Measurements from ENCODE around the gene C16orf92.

The C16orf92 gene

GRCh38 chr16:29977063-29977825 is 45.8 kb upstream of the C16orf92 start:
- H3K79me2 ChIP-seq (ENCODE audit: insufficient read depth, low read length), result peaks cover 11% of the 10 kb centered on the region
- H3K27ac ChIP-seq (ENCODE audit: low read depth, low read length, poor library complexity, severe bottlenecking), result no peak overlapping the region
- no peak overlapping the region; the same call in 1 of the 2 replicates for H3K4me2 ChIP-seq (ENCODE audit: low read length)
- no peaks in the 10 kb centered on the region for H3K9me3 ChIP-seq (ENCODE audit: low read length)
- no peaks in the 10 kb centered on the region for H3F3A ChIP-seq (ENCODE audit: insufficient read depth, low read length)
- H3K27me3 ChIP-seq (ENCODE audit: insufficient read depth, low read length), result no peaks in the 10 kb centered on the region
- peaks cover 51% of the 10 kb centered on the region for H3K36me3 ChIP-seq (ENCODE audit: insufficient read depth, low read length)
- H3K4me3 ChIP-seq (ENCODE audit: low read depth, low read length, poor library complexity, severe bottlenecking), result no peak overlapping the region
- no peak overlapping the region for H3K9ac ChIP-seq (ENCODE audit: low read length)
- H3K9me2 ChIP-seq (ENCODE audit: low read depth, low read length), result no peaks in the 10 kb centered on the region
- TF ChIP-seq EZH2 (IDR thresholded peaks at IDR 0.05; ENCODE audit: borderline replicate concordance, low read length) (no peak), CTCF (IDR thresholded peaks at IDR 0.05; ENCODE audit: low read length) (no peak)
- no peak overlapping the region for H2AFZ ChIP-seq (ENCODE audit: low read length)
- H4K20me1 ChIP-seq (ENCODE audit: insufficient read depth, low read length), result no peaks in the 10 kb centered on the region
- peaks cover 25% of the 10 kb centered on the region for H3K4me1 ChIP-seq (ENCODE audit: insufficient read depth, low read length, severe bottlenecking)

- Histone ChIP-seq H3K4me1 (ENCODE audit: insufficient read depth, low read length, severe bottlenecking) (peaks cover 25% of the 10 kb centered on the region), H3K27me3 (ENCODE audit: insufficient read depth, low read length) (no peaks in the 10 kb centered on the region), H3K4me3 (ENCODE audit: low read depth, low read length, poor library complexity, severe bottlenecking) (no peak overlapping the region), H3F3A (ENCODE audit: insufficient read depth, low read length) (no peaks in the 10 kb centered on the region), H3K27ac (ENCODE audit: low read depth, low read length, poor library complexity, severe bottlenecking) (no peak overlapping the region), H3K4me2 (ENCODE audit: low read length) (no peak overlapping the region), H3K36me3 (ENCODE audit: insufficient read depth, low read length) (peaks cover 55% of the 10 kb centered on the region), H3K79me2 (ENCODE audit: insufficient read depth, low read length) (peaks cover 11% of the 10 kb centered on the region), H4K20me1 (ENCODE audit: insufficient read depth, low read length) (no peaks in the 10 kb centered on the region), H2AFZ (ENCODE audit: low read length) (no peak overlapping the region), H3K9ac (ENCODE audit: low read length) (no peak overlapping the region), H3K9me3 (ENCODE audit: low read length) (no peaks in the 10 kb centered on the region), H3K9me2 (ENCODE audit: low read depth, low read length) (no peaks in the 10 kb centered on the region)
- TF ChIP-seq CTCF (IDR thresholded peaks at IDR 0.05; ENCODE audit: low read length) (no peak), EZH2 (IDR thresholded peaks at IDR 0.05; ENCODE audit: borderline replicate concordance, low read length) (no peak)
Measured at GRCh38 chr16:29978081-29978480, 44.9 kb upstream of the C16orf92 start.

- Histone ChIP-seq H3F3A (ENCODE audit: insufficient read depth, low read length) (no peaks in the 10 kb centered on the region), H4K20me1 (ENCODE audit: insufficient read depth, low read length) (no peaks in the 10 kb centered on the region), H3K4me2 (ENCODE audit: low read length) (no peak overlapping the region), H3K9ac (ENCODE audit: low read length) (no peak overlapping the region), H3K4me3 (ENCODE audit: low read depth, low read length, poor library complexity, severe bottlenecking) (no peak overlapping the region), H3K27me3 (ENCODE audit: insufficient read depth, low read length) (no peaks in the 10 kb centered on the region), H3K9me3 (ENCODE audit: low read length) (no peaks in the 10 kb centered on the region), H3K79me2 (ENCODE audit: insufficient read depth, low read length) (peaks cover 11% of the 10 kb centered on the region), H3K36me3 (ENCODE audit: insufficient read depth, low read length) (peaks cover 61% of the 10 kb centered on the region), H2AFZ (ENCODE audit: low read length) (no peak overlapping the region), H3K9me2 (ENCODE audit: low read depth, low read length) (no peaks in the 10 kb centered on the region), H3K4me1 (ENCODE audit: insufficient read depth, low read length, severe bottlenecking) (peaks cover 25% of the 10 kb centered on the region), H3K27ac (ENCODE audit: low read depth, low read length, poor library complexity, severe bottlenecking) (no peak overlapping the region)
- no peak for TF ChIP-seq CTCF (IDR thresholded peaks at IDR 0.05; ENCODE audit: low read length)
- TF ChIP-seq EZH2 (IDR thresholded peaks at IDR 0.05; ENCODE audit: borderline replicate concordance, low read length), result no peak
Measured at GRCh38 chr16:29978564-29979270, 44.3 kb upstream of the C16orf92 start.
